ENCODE results near the gene ART4.

DNA sequence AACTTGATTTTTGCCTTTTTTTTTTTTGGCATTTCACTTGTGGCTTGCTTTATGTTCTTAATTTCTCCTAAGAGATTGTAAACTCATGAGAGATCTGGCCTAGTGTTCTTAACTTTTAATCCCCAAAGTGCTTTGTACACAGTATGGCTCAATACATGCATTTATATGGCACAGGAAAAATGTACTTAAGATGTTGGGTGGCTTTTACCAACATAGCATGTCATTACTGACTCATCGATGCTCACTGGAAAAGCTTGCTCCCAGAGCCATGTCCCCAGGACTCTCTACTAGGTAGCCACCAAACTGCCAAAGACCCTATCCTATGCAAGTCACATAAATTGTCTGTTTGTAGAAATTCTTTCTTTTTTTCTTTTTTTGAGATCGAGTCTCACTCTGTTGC lies 16.3 kb downstream of the ART4 start:
- TF ChIP-seq POLR2A (IDR thresholded peaks at IDR 0.05; ENCODE audit: low read depth, low read length) (no peak), CTCF (IDR thresholded peaks at IDR 0.05; ENCODE audit: extremely low read depth in 1 of 2, insufficient read depth in 1 of 2, low read depth in 1 of 2, low read length in 2 of 2) (no peak), POLR2AphosphoS5 (IDR thresholded peaks at IDR 0.05; ENCODE audit: insufficient read depth, low read depth, low read length) (no peak), EZH2 (IDR thresholded peaks at IDR 0.05; ENCODE audit: borderline replicate concordance, low read depth, low read length, severe bottlenecking) (no peak), GATA2 (IDR thresholded peaks at IDR 0.05; ENCODE audit: insufficient read depth, insufficient read length, low read depth, low read length) (no peak), MAX (IDR thresholded peaks at IDR 0.05; ENCODE audit: insufficient read depth, insufficient read length) (no peak)
